HFFc6 (cell line): ENCODE results near the gene FKBP15. TPM values are rescaled to one million over a fixed set of nuclear protein-coding genes. Genes with fewer than 3 reads are reported as not detected.

Source experiments
- DNase-seq: peaks from one replicate; pipeline ENCODE4 v3.0.0-alpha.2; 2018
- H3K27ac Mint-ChIP-seq: 2 replicates; pipeline ENCODE4 v1.8.0; 2020; ENCODE audit warnings: mild to moderate bottlenecking, mixed read lengths
- H3K27me3 Mint-ChIP-seq: 2 replicates; pipeline ENCODE4 v1.8.0; 2021; ENCODE audit warnings: mild to moderate bottlenecking, moderate library complexity, mixed read lengths; ENCODE audit not compliant: insufficient read depth
- H3K36me3 Mint-ChIP-seq: 2 replicates; pipeline ENCODE4 v1.8.0; 2021; ENCODE audit warnings: low read depth, mixed read lengths
- H3K4me1 Mint-ChIP-seq: 2 replicates; pipeline ENCODE4 v1.8.0; 2020; ENCODE audit warnings: low read depth, mixed read lengths
- H3K4me3 Mint-ChIP-seq: 2 replicates; pipeline ENCODE4 v1.8.0; 2020; ENCODE audit warnings: mild to moderate bottlenecking, moderate library complexity, mixed read lengths
- H3K9me3 Mint-ChIP-seq: 2 replicates; pipeline ENCODE4 v1.8.0; 2020; ENCODE audit warnings: mild to moderate bottlenecking, mixed read lengths
- total RNA-seq, 6 experiments: library from RNA; stranded (reverse); fragmentation: NEBNext Ultra II Directional; extraction: Animal tissue kit (Norgen Biotek cat#: 25700); gene quantifications; 2 replicates in 1 of 6; 3 replicates in 5 of 6; pipeline ENCODE4 v1.2.3, GENCODE V29; 2021
- TF ChIP-seq, protein P1 (sequence below): fragments of 200-600 bp; sonication (generic); IDR thresholded peaks from 2 replicates; pipeline ENCODE4 v1.5.0; 2021; ENCODE audit warnings: antibody characterized with exemption, mild to moderate bottlenecking

The FKBP15 gene
- total RNA-seq, 6 experiments from 2014 or later: 25.2 to 29.8 (median 28.0) TPM

DNA sequence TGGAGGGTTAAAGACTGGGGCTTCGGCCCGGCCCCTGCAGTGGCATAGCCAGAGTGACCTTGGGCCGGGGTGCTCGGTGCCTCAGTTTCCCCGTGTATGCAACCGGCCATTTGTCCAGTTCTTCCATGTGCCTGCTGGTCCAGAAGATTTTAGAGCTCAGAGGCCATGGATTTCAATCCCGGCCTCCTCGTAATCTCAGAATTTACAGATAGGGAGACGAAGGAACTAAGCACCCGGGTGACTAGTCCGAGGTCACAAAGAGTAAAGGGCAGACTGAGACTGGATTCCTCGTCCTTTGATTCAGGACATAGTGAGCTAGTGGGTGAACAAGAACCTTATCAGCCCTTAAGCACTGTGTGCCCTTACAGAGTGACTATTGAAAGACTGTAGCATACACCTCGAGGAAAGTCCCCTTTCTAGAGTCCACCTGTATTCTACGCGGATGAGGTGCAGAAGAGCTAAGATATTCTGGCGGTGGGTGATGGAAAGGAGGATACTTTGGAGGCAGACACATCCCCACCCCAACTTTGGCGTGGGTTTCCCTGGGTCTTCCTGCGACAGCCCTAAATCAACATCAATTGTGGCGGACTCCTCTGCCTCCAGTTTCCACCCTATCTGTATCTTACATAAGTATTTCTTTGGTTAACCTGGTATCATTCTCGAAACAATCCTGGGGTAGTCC, 864 bp upstream of the FKBP15 start:
- Mint-ChIP-seq H3K9me3 (no peaks in the 10 kb centered on the region), H3K4me1 (peaks cover 72% of the 10 kb centered on the region), H3K4me3 (peak overlapping the region; percentile 99), H3K36me3 (peaks cover 12% of the 10 kb centered on the region; the same call in 1 of the 2 replicates), H3K27me3 (no peaks in the 10 kb centered on the region; the same call in 1 of the 2 replicates), H3K27ac (peak overlapping the region; percentile 81)
- DNase-seq: no peak
- TF ChIP-seq, protein P1, sequence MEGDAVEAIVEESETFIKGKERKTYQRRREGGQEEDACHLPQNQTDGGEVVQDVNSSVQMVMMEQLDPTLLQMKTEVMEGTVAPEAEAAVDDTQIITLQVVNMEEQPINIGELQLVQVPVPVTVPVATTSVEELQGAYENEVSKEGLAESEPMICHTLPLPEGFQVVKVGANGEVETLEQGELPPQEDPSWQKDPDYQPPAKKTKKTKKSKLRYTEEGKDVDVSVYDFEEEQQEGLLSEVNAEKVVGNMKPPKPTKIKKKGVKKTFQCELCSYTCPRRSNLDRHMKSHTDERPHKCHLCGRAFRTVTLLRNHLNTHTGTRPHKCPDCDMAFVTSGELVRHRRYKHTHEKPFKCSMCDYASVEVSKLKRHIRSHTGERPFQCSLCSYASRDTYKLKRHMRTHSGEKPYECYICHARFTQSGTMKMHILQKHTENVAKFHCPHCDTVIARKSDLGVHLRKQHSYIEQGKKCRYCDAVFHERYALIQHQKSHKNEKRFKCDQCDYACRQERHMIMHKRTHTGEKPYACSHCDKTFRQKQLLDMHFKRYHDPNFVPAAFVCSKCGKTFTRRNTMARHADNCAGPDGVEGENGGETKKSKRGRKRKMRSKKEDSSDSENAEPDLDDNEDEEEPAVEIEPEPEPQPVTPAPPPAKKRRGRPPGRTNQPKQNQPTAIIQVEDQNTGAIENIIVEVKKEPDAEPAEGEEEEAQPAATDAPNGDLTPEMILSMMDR: no peak

DNA sequence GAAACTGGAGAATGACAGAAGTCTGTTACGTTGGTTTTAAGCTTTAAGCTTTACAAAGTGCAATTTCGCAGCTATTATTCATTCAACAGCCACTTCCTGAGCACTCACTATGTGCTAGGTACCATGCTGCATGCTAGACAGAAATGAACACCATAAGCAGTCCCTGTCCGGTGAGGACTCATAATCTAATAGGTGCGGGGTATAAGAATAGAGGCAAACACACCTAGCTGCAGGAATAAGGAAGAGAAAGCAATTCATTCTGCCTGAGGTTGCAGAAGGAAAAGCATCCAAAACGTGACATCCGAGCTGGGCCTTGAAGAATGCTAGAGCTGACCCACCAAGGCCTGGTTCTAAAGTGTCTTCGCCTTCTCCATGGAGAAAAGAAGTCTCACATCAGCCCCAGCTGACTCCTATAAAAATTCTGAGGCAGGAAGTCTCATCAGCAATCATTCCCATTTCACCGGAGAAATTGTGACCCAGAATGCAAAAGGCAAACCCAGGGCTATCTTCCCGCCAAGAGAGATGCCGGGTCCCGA, 542 bp downstream of the FKBP15 start:
- peak overlapping the region; percentile 81 for H3K27ac Mint-ChIP-seq
- no peak for DNase-seq
- H3K9me3 Mint-ChIP-seq: no peaks in the 10 kb centered on the region
- peaks cover 12% of the 10 kb centered on the region; the same call in 1 of the 2 replicates for H3K36me3 Mint-ChIP-seq
- H3K4me1 Mint-ChIP-seq: peaks cover 58% of the 10 kb centered on the region
- TF ChIP-seq, protein P1: no peak
- H3K27me3 Mint-ChIP-seq: no peaks in the 10 kb centered on the region; the same call in 1 of the 2 replicates
- peak overlapping the region; percentile 99 for H3K4me3 Mint-ChIP-seq

DNA sequence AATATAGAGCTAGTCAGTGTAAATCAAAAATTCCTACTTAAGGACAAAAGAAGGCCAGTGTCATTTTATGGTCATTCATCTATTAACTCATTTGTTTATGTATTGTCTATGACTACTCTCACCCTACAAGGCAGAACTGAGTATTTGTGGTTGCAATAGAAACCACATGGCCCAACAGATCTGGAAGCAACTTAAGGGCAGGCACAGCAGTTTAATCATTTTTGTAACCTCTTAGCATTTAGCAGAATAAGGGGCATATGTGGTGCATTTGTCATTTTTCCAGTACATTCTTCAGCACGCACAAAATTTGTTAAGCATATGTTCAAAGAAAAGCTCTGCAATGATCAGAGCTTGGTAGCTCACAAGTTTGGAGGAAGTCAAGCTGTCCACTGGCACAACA, 1.1 kb downstream of the FKBP15 start:
- peak overlapping the region; percentile 81 for H3K27ac Mint-ChIP-seq
- TF ChIP-seq, protein P1: no peak
- H3K4me3 Mint-ChIP-seq: peak overlapping the region; percentile 99
- H3K4me1 Mint-ChIP-seq: peaks cover 56% of the 10 kb centered on the region
- peaks cover 12% of the 10 kb centered on the region; the same call in 1 of the 2 replicates for H3K36me3 Mint-ChIP-seq
- H3K9me3 Mint-ChIP-seq: no peaks in the 10 kb centered on the region
- H3K27me3 Mint-ChIP-seq: no peaks in the 10 kb centered on the region; the same call in 1 of the 2 replicates
- peak; percentile 81 for DNase-seq

DNA sequence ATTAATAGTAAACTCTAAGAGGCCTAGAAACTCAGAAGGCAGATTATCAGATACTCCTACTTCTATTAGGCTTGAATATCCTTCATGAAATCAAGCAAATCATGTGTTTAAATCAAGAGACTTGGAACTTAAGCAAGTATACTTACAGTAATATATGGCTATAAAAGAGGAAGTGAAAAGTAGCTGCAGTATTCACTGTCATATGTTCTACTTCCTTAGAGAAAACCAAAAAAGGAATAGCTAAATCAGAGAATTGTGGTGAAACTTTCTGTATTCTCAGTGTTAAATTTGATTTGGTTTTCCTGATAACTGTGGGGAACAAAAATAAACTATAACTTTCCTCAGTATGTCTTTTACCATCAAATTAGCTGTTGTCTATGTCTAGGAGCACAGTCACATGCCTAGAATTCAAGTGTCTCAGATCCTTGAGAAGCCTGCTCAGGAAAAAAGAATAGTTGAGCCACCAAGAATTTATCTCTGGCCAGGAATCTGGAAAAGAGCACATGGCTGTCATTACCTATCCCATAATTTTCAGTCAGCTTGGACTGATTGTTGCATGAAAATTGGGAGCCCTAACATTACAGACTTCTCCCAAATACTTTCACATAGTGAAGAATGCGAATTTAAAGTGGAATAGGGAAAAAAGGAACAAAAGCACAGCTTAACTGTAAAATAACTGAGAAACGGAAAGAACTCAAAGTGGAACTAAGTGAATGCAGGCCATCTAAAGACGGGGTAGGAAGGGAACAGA, 1.7 kb downstream of the FKBP15 start:
- Mint-ChIP-seq H3K4me3 (peak overlapping the region; percentile 99), H3K36me3 (peaks cover 14% of the 10 kb centered on the region; the same call in 1 of the 2 replicates), H3K4me1 (peaks cover 52% of the 10 kb centered on the region), H3K27ac (peak overlapping the region; percentile 81), H3K9me3 (no peaks in the 10 kb centered on the region), H3K27me3 (no peaks in the 10 kb centered on the region; the same call in 1 of the 2 replicates)
- TF ChIP-seq, protein P1: no peak
- no peak for DNase-seq

DNA sequence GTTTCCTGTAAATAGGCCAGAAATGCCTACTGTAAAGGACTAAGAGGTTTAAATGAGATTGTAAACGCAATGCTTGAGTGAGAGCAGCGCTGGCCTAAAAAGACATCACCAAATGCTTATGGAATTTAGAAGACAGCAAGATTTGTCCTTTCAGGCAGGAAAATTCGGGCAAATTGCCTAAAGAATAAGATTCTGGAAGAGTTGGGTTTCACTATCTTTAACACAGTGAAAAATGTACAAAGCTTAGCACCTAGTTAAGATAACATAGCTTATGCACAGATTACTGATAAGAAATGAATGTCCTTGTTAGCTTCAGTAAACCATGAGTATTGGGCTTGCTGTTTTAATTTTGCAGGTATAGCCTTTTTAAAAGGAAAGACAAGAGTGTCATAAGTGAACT, 4.7 kb downstream of the FKBP15 start:
- no peak overlapping the region for H3K27ac Mint-ChIP-seq
- H3K27me3 Mint-ChIP-seq: no peaks in the 10 kb centered on the region; the same call in 1 of the 2 replicates
- TF ChIP-seq, protein P1: no peak
- peaks cover 26% of the 10 kb centered on the region for H3K4me1 Mint-ChIP-seq
- H3K4me3 Mint-ChIP-seq: no peak overlapping the region
- H3K9me3 Mint-ChIP-seq: no peaks in the 10 kb centered on the region
- H3K36me3 Mint-ChIP-seq: peaks cover 26% of the 10 kb centered on the region; the same call in 1 of the 2 replicates
- no peak for DNase-seq
